GM19023 (cell line): ENCODE results near the gene PNRC1.
A peak's percentile ranks its signal among the peaks of the same experiment; 100 is the strongest.
"Not testable (repeated sequence)": the region's sequence is repeated elsewhere in the genome, so short reads cannot be mapped to it uniquely, and the experiment has no call there.

Source experiments
- ATAC-seq: cut with Tn5 transposase; IDR thresholded peaks from one replicate; pipeline ENCODE4 v1.9.1; 2021; ENCODE audit warnings: mild to moderate bottlenecking, moderate library complexity; ENCODE audit not compliant: unreplicated experiment

The PNRC1 gene

DNA sequence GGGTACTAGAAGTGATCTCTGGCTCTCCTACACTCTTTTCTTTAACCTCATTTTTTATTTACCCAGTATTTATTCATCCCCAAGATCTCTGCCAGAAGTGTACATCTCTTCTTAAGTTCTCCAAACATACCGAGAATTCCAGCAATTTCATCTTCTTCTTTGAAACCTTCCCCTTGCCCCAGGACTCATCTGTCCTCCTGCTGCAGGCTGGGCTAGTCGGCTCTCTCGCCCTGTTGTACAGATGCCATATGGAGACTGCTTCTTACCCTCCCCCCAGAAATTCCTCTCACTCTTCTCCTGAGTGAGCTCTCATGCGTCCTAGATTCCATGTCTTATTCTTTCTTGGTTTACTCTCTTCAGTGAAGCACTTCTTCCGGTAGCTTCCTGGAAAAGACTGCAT lies 21.9 kb upstream of the PNRC1 start:
- ATAC-seq: no peak

DNA sequence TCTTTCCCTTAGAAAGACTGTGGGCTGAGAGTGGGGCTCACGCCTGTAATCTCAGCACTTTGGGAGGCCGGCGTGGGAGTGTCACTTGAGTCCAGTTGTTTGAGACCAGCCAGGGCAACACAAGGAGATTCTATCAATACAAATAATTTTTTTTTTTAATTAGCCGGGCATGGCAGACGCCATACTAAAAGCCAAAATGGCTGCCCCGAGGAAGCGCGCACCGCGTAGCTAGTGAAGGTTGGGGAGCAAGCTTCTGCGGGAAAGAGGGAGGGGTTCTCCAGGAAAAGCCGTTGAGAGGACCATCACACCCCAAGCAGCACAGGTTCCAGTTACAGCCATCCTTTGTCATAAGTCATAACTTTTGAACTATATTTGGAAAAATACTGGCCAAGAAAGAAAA lies 21.3 kb upstream of the PNRC1 start:
- no peak for ATAC-seq

DNA sequence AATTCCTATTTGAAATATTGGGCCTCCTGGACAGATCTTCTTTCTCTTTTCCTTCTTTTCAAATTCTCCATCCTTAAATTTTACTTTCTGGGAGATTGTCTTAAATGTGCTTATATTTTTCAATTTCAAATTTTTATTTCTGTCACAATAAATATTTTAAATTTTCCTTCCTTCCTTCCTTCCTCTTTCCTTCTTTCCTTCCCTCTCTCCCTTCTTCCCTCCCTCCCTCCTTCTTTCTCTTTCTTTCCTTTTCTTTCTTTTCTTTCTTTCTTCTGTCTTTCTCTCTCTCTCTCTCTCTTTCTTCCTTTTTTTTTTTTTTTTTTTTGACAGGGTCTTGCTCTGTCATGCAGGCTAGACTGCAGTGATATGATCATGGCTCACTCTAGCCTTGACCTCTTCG lies 16.7 kb upstream of the PNRC1 start:
- ATAC-seq: no peak

DNA sequence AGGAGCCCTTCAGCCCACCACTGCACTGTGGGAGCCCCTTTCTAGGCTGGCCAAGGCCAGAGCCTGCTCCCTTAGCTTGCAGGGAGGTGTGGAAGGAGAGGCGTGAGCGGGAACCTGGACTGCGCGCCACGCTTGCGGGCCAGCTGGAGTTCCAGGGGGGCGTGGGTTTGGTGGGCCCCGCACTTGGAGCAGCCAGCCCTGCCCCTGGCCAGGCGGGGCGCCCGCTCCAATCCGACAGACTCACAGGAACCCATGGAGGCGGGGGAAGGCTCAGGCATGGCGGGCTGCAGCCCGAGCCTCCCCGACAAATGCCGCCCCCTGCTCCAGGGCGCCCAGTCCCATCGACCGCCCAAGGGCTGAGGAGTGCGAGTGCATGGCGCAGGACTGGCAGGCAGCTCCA lies 15.6 kb upstream of the PNRC1 start:
- ATAC-seq: not testable (repeated sequence)

DNA sequence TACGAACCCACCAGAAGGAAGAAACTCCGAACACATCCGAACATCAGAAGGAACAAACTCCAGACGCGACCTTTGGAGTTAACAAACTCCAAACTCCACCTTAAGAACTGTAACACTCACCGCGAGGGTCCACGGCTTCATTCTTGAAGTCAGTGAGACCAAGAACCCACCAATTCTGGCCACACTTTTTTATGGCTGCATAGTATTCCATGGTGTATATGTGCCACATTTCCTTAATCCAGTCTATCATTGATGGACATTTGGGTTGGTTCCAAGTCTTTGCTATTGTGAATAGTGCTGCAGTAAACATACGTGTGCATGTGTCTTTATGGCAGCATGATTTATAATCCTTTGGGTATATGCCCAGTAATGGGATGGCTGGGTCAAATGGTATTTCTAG lies 14.4 kb upstream of the PNRC1 start:
- ATAC-seq: not testable (repeated sequence)

DNA sequence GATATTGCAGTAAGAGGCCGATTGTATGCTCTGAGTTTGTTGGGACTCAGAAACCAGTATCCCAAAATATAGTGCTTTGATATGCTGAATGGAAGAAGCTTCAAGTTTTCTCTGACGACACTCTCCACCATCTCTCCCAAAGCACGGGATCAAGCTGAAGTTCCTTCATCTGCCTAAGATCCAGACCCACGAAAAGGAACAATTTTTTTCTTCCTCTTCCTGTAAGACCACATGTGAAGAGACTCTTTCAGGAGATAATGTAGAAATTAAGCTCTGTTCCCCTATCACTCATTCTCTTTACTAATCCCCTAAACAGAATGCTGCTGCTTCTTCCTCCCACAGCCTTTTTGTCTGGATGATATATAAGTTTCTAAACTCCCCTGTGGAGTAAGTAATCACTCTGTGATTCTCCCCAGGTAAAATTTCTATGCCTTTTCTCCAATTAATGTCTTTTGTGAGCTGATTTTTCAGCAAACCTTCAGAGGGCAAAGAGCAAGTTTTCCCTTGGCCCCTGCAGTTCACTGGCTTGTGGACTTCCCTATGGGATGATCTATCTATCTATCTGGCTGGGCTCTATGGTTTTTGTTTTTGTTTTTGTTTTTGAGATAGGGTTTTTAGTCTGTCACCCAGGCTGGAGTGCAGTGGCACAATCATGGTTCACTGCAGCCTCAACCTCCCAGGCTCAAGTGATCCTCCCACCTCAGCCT lies 13.5 kb upstream of the PNRC1 start:
- no peak for ATAC-seq

DNA sequence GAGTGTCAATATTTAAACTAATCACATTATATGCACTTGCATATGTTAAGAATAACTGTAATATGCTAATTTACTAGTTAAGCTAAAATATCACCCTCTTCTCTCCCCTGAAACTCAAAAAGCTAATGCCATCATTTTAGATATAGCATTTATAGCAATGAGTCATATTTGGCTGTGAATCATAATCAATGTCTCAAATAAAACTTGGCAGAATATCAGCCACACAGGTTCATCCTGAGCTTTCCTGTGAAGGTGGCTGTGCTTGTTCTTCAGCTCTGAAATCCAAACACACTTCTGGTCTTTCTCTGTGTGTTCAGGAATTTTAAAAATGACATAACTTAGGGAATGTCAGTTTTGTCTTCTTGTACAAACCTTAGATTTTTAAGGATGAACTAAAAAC lies 12.8 kb upstream of the PNRC1 start:
- ATAC-seq: no peak

DNA sequence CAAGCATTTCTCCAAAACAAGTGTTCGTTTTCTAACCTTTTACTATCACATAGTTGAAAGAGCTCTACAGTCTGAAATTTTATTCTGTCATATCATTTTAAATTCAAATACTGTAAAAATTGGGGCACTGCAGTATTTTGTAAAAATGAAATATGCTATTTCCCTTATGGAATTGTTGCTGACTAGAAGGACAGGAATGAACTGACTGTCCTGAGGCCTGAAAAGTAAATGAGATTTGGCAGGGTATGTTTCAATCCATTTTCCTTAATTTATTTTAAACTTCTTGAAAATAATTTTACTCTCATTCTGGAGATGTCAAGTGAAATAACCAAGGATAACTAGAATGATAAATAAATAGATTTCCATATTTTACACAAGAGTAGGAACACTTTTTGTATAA lies 11.9 kb upstream of the PNRC1 start:
- no peak for ATAC-seq

DNA sequence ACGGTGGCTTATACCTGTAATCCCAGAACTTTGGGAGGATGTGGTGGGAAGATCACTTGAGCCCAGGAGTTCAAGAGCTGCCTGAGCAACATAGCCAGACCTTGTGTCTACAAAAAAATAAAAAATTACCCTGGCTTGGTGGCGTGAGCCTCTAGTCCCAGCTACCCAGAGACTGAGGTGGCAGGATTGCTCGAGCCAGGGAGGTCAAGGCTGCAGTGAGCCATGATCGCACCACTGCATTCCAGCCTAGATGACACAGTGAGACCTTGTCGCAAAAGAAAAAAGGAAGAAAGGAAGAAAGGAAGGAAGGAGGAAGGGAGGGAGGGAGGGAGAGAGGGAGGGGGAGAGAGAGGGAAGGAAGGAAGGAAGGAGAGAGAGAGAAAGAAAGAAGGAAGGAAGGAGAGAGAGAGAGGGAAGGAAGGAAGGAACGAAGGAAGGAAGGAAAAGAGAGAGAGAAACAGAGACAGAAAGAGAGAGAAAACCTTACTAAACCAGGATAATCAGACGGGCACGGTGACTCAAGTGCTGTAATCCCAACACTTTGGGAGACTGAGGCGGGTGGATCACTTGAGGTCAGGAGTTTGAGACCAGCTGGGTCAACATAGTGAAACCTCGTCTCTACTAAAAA lies 10.9 kb upstream of the PNRC1 start:
- no peak for ATAC-seq

DNA sequence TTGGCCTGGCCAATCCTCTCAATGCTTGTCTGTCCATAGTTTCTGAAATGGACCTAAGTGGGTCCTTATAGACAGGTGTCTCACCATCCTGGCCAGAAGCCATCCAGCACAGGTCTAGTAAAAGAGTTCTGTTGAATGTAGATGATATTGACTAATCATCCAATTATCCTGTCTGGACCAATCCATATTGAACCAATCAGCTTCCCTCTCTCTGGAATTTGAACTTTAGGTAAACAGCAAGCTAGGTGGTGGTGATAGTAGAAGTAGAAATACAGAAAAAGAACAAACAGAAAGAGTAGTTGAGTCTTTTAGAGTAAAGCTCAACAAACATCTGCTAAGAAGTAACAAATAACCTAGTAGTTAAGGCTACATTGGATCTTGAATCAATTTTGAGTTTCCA lies 9.5 kb upstream of the PNRC1 start:
- ATAC-seq: no peak

DNA sequence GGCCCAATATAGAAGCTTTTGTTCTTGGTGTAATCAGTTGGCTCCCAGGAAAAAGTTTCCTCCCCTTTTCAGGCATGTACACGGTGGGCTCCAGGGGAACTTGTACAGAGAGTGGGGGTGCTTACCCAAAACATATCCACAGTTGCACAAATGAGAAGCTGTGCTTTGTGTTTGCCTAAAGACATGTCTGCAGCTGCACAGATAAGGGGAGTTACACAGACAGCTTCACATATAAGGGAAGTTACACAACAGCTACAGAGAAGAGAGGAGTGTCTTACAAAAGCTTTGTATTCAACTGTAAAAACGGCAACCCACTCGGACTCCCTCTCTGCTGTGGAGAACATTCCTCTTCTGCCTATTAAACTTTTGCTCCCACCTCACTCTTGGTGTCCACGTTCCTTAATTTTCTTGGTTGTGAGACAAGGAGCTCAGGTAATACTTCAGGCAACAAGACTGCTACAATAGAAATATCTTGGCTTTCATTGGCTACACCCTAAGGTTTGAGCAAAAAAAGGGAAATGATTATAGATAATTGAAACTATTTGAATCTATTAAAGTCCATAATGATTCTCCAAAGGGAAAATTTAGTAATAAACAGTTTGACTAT lies 7.4 kb upstream of the PNRC1 start:
- no peak for ATAC-seq

DNA sequence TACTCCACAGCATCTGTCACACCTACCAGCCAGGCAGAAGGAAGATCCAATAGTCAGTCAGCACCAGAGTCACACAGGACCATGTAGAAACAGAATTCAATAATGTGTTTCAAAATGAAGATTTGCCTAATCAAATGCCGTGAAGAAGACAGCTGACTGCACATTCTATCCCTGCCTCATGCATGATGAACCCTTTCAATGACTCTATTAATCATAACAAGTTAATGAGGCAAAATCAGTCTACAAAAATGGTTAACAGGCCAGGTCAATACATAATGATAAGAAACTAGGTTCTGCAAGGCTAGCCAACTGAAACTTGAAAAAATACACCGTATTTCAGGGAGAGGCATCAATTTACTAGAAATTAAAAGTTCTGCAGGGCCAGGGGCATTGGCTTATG lies 6.7 kb upstream of the PNRC1 start:
- no peak for ATAC-seq

DNA sequence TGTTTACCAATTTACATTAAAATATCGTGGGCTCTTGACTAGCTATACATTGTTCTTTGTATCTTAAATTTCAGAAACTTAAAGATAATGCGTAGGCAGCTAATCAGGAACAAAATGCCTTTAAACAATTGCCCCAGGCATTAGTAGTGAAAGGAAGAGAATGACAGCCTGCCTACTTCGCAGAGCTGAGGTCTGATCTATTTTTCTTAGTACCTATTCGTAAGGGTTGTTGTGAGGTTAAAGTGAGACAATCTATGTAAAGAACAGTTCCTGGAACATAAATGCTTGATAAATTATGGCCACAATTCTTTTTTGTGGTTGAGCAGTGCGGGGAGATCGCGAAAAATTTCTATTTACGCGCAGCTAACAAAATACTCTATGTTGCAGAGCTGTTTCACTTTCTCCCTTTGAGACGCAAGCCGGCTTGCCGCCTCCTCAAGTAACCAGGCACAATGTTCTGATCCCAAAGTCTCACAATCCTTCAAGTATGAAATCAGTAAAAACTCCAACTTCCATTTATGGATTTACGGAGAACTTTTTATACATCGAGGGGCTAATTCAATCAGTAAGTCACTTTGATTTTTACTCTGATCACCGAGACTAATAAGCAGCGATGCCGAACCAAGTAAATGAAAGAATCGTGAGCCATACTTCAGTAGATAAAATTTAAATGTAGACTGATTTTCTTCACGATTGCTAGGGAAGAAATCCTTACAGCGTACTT lies 878 bp upstream of the PNRC1 start:
- no peak for ATAC-seq

DNA sequence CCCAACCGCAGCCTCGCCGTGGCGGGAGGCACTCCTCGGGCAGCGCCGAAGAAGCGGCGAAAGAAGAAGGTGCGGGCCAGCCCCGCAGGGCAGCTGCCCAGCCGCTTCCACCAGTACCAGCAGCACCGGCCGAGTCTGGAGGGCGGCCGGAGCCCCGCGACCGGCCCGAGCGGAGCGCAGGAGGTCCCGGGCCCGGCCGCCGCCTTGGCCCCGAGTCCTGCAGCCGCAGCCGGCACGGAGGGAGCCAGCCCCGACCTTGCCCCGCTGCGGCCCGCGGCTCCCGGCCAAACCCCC lies 525 bp downstream of the PNRC1 start:
- ATAC-seq: peak; percentile 13

DNA sequence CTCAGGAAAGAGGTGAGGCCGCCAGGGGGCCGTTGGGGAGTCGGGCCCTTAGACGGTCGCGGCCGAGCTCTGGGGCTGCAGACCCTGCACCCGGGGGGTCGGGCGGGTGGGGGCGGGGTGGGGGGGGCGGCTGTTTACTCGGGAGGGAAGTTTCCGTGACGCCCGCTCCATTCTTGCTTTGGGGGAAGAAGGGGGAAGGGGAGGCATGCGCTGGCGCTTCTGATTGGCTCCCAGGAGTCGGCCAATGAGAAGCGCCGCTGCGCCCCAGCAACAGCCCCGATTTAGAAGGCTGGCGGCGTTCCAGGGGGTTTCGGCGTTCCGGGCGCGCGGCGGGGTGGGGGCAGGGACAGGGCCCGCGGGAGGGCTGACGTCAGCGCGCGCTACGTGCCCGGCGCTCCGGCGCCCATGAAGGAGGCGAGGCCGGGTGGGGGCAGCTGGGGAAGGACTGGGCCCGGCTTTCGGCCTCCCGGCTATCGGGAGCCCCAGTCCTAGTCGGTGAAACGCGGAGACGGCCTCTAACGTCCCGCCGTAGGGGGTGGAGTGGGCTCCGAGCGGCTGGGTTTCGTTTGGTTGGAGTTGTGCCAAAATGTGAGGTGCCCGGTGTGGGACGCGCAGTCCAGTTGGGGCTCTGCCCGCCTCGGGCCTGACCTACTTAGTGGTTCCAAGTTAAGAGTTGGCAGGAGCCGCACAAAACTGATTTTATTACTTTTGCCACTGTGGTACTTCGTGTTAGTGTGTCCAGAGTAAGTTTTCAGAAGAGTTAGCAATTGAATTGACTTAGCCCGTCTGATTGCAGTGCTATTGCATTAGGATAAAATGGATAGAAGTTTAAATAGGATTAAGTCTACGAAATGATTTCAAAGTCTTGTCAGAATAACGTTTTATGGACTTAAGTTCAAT lies 1.1 kb downstream of the PNRC1 start:
- peak; percentile 61 for ATAC-seq

DNA sequence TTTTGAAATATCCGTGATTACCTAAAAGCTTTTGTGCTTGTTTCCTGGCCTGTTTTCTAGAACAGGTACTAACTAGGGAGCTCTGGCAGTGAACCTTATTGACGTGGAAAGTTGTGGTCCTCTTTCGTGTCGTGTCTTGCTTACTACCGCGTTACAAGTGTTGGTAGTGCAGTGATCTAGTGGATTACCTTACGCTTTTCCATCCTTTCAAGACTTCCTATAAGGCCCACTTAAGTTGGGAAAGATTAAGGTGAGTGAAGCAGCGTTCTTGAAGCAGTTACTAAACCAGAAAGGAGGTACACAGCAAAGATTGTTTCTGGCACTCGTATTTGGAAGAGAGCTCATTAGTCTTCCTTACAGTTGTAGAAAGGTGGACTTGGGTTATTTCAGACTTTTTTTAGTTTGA lies 1.9 kb downstream of the PNRC1 start:
- ATAC-seq: no peak

DNA sequence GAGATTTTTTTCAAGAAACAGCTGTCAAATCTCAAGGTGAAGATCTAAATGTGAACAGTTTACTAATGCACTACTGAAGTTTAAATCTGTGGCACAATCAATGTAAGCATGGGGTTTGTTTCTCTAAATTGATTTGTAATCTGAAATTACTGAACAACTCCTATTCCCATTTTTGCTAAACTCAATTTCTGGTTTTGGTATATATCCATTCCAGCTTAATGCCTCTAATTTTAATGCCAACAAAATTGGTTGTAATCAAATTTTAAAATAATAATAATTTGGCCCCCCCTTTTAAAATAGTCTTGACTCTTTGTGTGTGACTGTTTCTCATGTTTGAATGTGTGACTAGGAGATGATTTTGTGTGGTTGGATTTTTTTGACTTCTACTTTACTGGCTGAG lies 4.0 kb downstream of the PNRC1 start:
- ATAC-seq: no peak

DNA sequence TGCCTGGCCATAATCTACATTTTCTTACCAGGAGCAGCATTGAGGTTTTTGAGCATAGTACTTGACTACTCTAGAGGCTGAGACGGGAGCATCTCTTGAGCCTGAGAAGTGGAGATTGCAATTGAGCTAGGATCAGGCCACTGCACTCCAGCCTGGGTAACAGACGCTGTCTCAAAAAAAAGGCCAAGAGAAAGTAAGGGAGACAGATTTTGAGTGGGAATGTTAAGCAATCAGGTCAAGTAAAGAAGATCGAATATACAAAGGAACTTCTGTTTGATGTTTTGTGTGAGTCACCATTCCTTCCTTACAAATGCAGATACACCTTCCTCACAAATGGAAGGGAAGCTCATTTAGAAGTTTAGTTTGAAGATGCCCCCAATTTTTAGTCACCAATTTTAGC lies 4.4 kb downstream of the PNRC1 start:
- no peak for ATAC-seq

DNA sequence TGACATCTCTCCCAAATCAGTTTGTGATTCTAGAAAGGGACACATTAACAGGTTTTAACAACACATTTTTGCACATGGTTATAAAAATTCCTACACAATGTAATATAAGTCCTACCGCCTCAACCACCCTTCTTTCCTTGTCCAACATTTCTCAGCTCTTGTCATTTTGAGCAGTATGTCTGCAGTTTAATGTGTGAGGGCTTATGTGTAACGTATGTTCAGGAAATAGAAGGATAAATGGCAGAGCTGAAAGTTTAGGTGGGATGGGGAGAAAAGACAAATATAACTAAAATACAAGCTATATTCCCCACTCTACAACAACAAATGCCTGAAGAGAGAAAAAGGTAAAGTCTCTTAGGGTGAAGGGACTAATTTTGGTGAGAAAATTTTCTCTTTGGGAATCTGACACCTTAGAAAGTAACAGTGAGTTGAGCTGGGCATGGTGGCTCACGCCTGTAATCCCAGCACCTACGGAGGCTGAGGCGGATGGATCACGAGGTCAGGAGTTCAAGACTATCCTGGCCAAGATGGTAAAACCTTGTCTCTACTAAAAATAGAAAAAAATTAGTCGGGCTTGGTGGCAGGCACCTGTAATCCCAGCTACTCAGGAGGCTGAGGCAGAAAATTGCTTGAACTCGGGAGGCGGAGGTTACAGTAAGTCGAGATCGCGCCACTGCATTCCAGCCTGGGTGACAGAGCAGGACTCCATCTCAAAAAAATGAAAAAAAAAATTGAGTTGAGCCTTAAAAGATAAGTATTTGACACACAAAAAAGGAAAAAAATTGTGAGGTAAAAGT lies 5.1 kb downstream of the PNRC1 start:
- ATAC-seq: no peak

DNA sequence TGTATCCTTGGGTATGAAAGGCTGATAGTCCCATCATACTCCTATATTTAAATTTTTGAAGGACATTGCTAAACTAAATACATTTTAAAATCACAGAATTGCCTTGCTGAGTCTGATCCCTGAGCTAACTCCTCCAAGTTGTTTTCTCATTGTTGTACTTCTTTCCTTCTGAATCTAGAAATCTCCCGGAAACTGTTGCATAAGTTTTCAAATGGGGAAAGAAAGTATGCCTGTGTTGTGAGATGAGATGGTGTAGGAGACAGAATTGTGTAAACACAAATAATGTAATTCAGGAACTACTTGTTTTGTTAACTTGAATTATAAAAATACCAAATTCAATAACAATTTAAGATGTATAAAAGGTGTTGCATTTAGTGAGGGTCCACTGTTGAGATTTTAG lies 7.3 kb downstream of the PNRC1 start:
- ATAC-seq: no peak
